HG03571 (cell line): ENCODE results near the gene FOXN4.

ENCODE experiments used
- ATAC-seq: cut with Tn5 transposase; IDR thresholded peaks from one replicate; pipeline ENCODE4 v1.9.1; 2021; ENCODE audit not compliant: unreplicated experiment

The FOXN4 gene

DNA sequence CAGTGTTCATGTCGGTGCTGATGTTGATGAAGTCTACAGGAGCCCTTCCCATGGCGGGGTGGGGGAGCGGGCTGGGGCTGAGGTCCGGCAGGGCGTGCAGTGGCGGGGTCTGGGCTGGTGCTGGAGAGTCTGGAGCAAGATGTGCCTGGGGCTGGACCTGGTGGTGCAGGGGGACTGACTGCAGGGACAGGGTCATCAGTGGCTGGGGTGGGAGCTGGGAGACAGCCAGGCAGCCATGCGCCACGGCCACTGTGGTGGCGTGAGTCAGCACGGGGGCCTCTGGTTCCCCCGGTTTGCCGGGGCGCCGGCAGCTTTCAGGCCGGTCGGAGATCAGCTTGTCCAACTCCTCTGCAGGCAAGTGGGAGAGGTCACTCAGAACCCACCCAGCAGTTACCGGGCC is 27.6 kb downstream of the FOXN4 start:
- ATAC-seq = no peak

DNA sequence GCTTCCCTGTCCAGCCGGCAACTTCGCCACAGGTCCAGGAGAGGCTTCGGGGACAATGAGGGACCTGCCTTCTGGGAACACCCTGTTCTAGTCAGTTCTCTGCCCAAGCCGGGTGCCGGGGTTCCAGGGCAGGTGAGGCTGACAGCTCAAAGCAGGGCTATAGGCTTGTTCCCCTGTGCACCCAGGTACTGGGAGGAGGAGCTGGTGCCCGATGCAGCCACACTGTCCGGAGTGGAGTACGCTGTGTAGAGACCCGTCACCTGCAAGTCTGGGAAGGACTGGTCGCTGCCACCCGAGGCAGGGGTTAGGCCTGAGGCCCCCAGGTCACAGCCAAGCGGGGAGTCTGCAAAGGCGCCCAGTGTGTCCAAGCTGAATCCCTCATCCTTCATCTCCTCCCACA is 29.6 kb downstream of the FOXN4 start:
- ATAC-seq = no peak

DNA sequence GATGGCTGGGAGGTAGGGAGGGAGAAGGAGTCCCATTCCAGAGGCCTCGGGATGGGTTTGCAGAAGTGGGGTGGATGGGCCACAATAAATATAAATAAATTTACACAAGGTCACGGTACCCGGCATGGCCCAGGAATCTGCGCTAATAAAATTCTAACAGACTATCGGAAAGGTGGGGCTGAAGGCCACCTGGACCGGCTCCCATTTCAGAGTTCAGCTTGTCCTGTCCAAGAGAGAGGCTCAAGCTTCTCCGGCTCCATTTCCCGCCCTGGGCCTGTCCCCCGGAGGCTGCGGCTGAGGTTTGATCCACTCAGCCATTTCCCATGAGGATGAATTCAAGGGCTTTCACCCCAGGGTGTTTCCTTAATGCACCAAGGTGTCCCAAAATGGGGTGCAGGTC is 30.2 kb downstream of the FOXN4 start:
- no peak for ATAC-seq

DNA sequence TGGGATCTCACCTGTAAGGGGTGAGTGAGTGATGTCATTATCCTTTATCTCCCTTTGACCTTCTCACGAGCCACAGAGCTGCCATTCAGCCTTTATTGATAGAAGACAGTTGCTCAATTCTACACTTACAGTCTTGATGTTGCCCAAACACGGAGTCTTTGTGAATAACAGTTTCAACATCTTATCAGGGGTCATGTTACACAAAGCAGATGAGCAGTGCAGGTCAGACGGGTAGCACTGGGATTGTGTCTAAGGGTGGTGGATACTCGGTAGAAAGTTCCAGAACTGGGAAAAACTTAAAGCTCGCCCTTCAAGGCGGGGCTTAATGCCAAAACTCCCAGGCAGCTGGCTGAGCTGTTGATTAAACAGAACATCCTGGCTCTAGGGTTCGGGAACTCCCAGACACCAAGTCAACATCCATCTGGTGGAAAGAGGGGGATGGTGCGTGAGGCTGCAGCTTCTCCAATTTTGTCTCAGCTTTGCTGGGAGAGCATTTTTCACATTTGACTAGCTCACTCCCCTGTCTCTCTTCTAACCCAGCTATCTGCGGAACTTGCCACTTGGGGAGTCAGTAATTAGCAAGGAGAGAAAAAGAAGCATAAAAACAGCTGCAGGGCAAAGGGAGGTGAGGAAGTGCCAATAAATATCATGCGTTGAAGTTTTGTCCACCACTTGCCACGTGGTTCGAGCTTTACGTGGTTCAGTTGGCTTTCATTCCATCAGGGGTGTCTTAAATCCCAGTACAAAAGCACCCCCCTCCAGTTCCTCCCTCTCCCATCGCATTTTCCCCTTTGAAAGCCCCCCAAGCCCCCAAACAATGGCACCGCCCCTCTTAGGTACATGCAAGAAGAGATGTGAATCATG is 31.0 kb downstream of the FOXN4 start:
- ATAC-seq = no peak

DNA sequence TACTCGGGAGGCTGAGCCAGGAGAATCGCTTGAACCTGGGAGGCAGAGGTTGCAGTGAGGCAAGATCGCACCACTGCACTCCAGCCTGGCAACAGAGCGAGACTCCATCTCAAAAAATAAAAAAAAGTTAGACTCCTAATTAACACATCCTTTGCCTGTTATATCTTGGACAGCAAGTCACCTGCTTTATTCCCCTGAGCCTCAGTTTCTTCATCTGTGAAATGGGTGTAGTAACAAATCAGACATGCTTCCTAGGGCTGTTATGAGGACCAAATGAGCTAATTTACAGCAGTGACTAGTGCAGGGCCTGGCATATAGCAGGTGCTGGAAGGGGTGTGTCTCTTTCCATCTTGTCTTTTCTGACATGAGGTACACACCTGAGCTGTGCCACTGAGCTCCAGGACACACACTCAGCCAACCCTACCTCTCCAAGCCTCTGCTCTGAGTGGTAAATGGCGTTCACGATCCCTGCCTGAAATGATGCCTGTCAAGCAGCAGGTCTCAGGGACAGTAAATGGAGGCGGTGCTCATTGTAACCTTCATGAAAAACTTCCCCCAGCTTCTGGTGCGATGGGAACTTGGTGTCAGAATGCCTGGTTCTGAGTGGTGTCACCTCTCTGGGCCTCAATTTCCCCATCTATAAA is 31.7 kb downstream of the FOXN4 start:
- no peak for ATAC-seq

DNA sequence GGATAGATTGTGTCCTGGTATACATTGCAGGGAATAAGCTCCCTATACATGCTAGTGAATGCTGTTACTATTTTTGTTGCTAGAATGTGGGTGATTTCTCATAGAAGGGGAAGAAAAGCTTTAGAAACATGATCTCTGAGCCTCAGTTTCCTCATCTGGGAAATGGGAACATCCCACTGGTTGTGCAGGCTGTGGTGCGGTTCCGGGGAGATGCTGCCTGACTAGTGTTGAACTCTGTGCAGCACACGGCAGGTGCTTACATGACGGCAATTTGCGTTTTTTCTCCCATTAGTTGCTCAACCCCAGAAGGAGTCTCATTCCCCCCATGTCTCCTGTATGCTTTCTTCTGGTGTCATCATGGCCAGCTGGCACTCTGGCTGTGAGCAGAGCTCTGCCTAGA is 32.9 kb downstream of the FOXN4 start:
- no peak for ATAC-seq

DNA sequence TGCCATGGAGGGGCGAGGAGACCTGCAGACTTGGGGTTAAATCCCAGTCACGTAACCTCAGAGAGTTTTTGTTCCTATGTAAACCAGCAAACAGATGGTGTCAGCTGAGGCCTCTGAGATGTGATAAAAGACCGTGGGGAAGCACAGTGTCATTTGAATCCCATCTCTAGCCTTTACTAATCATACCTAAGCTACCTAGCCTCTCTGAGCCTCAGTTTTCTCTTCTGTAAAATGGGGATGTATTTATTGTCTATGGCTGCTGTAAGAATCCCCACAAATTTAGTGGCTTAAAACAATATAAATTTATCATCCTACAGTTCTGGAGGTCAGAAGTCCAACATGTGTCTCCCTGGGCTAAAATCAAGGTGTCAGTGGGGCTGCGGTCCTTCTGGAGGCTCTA is 33.9 kb downstream of the FOXN4 start:
- no peak for ATAC-seq

DNA sequence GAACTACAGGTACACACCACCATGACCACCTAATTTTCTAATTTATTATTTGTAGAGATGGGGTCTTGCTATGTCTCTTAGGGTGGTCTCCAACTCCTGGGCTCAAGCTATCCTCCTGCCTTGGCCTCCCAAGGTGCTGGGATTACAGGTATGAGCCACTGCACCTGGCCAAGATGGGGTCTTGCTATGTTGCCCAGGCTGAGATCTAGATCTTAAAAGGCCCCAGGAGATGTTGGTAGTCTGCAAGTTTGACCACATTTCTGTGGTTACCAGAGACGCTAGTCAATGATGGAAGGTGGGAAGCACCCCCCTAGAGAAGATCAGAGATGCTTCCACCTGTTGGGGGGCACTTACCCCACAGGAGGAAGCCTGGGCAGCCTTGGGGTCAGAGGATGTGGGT is 34.7 kb downstream of the FOXN4 start:
- no peak for ATAC-seq

DNA sequence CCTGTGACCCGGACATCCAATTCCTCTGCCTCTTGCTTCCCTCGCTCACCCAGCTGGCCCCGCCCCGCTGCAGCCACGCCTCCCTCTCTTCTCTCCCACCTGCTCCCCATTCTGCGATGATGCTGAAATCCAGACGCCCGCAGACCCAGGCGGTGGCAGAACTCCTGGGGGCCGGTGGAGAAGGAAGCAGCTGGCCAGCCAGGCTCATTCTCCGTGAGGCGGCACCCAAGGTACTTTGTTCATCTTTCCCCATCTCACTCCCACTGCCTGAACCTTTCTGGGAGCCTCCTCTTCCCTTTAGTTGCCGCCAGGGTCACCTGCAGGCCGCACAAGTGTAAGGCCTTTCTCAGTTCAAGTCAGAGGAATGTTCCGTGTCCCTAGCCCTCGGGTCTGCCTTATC is 35.7 kb downstream of the FOXN4 start:
- no peak for ATAC-seq

DNA sequence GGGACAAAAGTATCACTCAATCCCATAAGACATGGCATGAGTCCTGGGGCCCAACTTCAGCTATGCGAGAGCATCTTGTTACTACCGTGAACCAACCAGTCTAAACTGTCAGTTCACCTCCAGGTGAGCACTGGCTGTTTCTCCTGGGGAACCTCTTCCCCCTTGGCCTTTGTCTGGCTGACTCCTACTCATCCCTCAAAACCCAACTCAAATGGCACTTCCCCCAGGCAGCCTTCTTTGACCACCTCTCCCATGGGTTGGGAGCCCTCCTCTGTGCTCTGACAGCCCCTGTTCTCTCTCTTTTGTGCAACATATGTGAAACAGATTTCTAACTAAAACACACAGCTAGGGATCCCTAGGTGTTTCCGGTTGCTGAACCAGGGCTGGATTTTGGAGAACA is 37.7 kb downstream of the FOXN4 start:
- no peak for ATAC-seq

DNA sequence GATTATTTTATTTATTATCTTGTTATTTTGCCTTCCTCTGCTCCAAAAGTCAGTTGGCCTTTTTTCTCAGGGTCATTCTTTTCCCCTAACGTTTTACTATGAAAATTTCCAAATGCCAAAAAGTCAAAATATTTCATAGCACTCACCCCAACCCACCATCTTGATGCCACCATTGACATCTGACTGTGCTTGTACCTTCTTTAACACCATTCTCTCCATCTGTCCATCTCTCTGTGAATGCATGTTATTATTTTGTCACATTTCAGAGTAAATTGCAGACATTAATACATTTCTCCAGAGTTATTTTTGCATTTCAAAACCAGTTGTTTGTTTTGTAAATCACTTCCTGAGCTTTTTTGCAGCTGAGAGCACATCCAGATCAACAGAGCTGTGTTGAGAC is 38.6 kb downstream of the FOXN4 start:
- ATAC-seq = no peak

DNA sequence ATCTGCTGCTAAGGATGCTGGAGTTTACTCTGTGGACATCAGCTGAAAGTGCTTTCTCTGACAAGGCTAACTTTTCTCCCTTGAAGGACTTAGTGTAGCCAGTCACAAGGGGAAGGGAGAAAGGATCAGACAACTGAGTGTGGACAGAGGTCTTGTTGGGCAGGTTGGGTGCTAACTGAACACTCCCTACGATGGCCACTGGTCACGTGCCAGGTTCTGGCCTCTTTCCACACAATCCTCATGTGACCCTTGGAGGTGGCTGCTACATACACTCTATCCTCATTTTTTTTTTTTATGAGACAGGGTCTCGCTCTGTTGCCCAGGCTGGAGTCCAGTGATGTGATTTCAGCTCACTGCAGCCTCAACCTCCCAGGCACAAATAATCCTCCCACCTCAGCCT is 39.7 kb downstream of the FOXN4 start:
- no peak for ATAC-seq

DNA sequence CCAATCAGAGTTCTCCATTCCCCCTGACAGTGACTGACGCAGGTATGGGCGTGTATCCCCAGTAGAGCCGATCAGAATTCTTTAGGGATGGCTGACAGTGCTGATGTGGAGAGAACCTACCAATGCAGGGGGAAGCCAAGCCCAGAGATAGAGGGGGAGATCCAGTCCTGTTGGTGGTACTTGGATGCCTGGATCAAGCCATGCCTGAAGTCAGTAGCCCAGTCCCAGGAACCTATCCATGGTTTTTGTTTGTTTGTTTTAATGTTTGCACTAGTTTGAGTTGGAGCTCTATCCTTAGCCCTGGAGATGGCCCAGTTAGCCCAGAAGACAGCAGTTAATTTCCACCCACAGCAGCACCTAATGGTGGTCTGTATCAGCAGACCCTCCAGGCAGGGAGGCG is 40.2 kb downstream of the FOXN4 start:
- no peak for ATAC-seq

DNA sequence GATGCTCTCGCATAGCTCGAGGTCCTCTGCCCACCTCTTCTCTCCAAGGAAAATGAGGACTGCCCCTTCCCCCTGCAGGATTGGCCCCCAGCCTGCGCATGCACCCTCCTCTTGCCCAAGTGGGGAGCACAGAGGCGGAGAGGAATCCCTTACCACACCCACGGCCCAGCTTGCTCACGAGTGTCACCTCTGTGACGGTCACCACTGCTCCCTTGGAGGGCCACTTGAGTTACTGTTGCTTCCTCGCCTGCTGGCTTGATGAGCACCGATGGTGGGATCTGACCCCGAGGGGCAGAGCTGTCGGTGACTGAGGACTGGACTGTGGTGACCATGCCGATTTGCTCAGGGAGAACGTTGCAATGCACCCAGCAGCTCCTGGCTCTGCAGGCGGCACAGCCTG is 41.7 kb downstream of the FOXN4 start:
- ATAC-seq = no peak

DNA sequence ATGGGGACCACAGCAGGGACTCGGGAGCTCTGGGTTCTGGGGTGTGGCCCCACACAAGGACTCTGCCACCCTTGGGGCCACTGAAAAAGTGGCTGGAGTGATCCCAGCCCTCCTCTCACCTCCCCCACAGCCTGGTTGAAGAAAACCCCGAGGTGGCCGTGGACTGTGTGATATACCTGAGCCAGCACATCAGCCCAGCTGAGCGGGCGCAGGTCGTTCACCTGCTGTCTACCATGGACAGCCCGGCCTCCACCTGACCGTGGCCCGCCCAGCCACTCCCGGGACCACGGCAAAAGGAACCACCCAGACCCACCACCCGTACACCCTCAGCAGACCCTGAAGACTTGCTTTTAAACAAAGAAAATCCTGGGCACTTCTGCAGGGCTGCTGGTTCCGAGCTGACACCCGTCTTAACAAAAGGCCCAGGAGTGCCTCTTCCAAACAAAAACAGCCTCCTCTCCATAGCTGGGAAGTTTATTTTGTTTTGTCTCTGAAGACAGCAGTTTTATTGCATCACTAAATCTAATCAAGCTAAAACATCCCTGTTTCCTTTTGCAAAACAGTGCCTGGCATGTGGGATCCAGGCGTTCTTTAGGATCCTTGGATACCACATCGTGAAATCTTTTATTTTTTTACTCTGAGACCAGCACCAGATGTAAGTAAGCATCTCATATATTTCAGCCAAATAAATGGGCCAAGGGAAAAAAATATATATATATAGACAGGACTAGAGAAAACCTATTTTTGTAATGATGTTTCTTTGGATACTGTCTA is 42.8 kb downstream of the FOXN4 start:
- no peak for ATAC-seq

DNA sequence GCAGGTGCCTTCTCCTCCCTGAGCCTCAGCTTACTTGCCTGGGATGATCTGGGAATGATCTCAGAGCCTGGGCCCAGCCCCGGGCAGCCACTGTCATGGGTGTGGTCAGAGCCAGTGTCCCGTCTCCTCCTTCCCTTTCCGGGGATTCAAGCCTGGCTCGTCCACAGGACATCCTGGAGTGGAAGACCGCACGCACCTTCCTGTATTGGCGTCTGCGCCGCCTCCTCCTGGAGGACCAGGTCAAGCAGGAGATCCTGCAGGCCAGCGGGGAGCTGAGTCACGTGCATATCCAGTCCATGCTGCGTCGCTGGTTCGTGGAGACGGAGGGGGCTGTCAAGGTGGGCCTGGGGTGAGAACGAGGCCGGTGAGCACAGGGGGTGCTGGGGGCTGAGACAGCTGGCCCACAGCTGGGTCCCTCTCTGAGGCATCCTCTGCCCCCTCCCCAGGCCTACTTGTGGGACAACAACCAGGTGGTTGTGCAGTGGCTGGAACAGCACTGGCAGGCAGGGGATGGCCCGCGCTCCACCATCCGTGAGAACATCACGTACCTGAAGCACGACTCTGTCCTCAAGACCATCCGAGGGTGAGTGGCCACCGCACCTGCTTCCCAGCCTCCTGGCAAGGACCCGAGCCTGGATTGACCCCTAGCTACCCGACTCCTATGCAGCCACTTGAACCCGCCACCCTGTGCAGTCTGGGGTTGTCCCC is 44.0 kb downstream of the FOXN4 start:
- no peak for ATAC-seq

DNA sequence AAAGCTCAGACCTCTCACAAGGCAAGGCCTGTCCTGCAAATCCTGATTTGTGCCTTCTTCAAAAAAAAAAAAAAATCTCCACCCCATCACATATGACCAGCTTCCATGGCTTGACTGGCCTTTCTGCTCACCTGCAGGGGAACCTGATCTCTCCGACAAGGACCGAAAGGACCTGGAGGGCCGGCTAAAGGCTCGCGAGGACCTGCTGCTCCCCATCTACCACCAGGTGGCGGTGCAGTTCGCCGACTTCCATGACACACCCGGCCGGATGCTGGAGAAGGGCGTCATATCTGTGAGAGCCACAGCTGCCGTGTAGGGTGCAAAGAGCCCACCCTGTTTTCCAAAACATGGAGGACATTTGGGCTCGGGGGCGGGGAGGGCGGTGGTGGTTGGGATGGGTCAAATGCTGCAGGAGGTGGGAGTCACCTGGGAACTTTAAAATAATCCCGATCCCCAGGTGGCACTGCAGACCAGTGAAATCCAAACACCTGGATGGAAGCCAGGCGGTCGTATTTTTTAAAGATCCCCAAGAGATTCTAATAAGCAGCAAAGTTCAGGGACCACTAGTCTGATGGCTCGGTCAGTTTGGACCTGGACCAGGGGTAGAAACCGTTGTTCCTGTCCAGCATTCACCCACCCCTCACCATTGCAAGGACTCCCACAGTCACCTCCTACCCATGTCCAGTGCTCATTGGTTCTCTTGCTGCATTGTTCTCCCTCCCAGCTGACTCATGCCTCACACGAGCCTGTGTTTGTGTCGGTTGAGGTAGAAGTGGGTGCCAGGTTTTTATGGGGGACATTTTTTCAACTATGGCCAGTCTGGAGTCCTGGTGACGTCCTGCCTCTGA is 44.8 kb downstream of the FOXN4 start:
- ATAC-seq = no peak

DNA sequence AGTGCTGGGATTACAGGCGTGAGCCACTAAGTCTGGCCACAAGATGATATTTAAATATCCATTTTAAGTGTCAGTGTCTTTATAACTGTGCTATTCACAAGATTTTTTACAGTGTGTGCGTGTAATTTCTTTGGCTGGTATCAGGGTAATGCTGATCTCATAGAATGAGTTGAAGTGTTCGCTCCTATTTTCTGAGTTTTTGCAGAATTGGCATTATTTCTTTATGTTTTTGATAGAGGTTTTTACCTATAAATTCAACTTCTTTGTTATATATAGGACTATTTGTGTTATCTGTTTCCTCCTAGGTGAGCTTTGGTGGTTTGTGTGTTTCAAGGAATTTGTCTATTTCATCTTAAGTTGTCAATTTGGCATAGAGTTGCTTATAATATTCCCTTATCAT is 45.6 kb downstream of the FOXN4 start:
- no peak for ATAC-seq

DNA sequence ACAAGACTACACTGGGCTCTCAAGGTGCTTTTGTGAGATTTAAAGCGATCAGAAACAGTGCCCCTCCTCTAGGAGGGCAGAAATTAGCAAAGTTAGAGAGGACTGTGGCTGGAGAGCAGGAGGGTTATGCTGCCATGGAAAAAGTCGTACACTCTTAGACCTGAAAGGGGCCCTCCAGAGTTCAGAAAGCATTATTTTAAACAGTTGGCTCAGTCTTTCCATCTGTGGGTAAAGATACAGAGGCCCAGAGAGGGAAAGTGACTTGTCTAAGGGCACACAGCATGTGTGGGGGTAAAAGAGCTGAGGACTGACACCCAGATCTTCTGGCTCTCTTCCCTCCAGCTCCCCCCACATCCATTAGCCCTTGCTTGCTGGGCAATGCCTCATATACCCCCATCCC is 47.1 kb downstream of the FOXN4 start:
- ATAC-seq = no peak

DNA sequence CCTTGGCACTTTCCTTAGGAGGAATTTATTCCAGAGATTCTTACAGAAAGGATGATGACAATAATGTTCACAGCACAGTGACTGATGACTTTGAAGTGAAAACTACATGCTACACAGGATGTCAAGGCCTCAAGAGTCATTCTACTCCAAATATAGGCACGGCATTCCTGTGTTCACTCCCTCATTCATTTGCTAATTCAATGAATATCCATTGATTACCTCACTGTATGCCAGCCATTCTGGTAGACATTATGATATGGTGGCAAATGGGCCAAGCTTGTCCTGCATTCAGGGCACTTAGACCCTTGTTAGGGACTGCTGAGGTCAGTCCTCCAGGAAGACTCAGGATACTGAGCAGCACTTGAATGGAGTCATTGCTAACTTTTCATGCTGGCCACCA is 48.0 kb downstream of the FOXN4 start:
- ATAC-seq = no peak

DNA sequence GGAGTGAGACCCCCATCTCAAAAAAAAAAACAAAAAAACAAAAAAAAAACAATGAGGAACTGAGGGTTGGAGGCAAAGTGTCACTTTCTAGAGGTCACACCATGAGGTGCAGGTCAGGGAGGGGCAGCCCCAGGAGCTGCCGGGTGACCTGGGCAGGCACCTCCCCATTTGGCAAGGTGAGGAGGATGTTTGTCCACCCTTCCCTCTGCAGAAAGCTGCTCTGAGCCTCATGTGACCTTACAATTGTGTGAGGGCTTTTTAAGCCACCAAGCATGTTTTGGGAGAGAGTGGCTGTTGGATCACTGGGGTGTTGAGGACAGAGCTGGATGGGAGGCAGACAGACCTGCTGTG is 49.6 kb downstream of the FOXN4 start:
- ATAC-seq = no peak
